ENCODE results near the gene RPIA. TPM values are rescaled to one million over a fixed set of nuclear protein-coding genes. Genes with fewer than 3 reads are reported as not detected.

Gene RPIA
- polyA plus RNA-seq, 3 donors, result 12.4 to 23.1 (median 17.9) TPM

GRCh38 chr2:88751768-88752167 is 60.3 kb downstream of the RPIA start:
- Histone ChIP-seq H4K20me1 (ENCODE audit: insufficient read depth, low read length) (no peaks in the 10 kb centered on the region), H3K9ac (ENCODE audit: insufficient read depth, low read length, poor library complexity, severe bottlenecking) (no peak overlapping the region), H3K4me2 (replicated peaks; ENCODE audit: extremely low read depth, low read length, poor library complexity, severe bottlenecking) (no peak overlapping the region), H3K36me3 (replicated peaks in 1 of 2; ENCODE audit: control insufficient read depth in 1 of 2, insufficient read depth in 2 of 2, low read length in 2 of 2) (peaks cover 42 to 79% of the 10 kb centered on the region in 2 donors), H3K4me1 (ENCODE audit: control insufficient read depth in 1 of 2, insufficient read depth in 2 of 2, low read length in 2 of 2) (no peaks in the 10 kb centered on the region), H3K4me3 (replicated peaks in 1 of 3; ENCODE audit: low read depth in 2 of 3, low read length in 3 of 3) (no peak overlapping the region), H3K27ac (ENCODE audit: low read depth in 1 of 2, low read length in 2 of 2) (no peak overlapping the region), H3K9me3 (replicated peaks in 1 of 2; ENCODE audit: control insufficient read depth in 1 of 2, insufficient read depth in 1 of 2, low read length in 2 of 2) (no peaks in the 10 kb centered on the region), H3K79me2 (ENCODE audit: insufficient read depth, low read length) (no peaks in the 10 kb centered on the region), H2AFZ (ENCODE audit: insufficient read depth, low read depth, low read length, poor library complexity, severe bottlenecking) (no peak overlapping the region), H3K27me3 (ENCODE audit: control insufficient read depth in 2 of 2, insufficient read depth in 2 of 2, low read length in 2 of 2) (no peaks in the 10 kb centered on the region)
- WGBS (ENCODE audit: insufficient coverage), result no CpG with 5 or more reads among the region's 3 CpGs
- no peak for DNase-seq
- intact Hi-C loops (cut with micrococcal nuclease), result no loop called here
- Mint-ChIP-seq H3K4me3 (no peak overlapping the region), H3K27me3 (ENCODE audit: low read depth in 3 of 3) (peaks cover 0 to 1% (median 0%) of the 10 kb centered on the region in 3 donors), H3K9me3 (peaks cover 0 to 1% (median 0%) of the 10 kb centered on the region in 7 donors), H3K36me3 (peaks cover 60 to 70% of the 10 kb centered on the region in 2 donors), H3K4me1 (no peaks in the 10 kb centered on the region), H3K27ac (no peak overlapping the region)
- no peak for TF ChIP-seq CTCF (IDR thresholded peaks at IDR 0.05)

DNA sequence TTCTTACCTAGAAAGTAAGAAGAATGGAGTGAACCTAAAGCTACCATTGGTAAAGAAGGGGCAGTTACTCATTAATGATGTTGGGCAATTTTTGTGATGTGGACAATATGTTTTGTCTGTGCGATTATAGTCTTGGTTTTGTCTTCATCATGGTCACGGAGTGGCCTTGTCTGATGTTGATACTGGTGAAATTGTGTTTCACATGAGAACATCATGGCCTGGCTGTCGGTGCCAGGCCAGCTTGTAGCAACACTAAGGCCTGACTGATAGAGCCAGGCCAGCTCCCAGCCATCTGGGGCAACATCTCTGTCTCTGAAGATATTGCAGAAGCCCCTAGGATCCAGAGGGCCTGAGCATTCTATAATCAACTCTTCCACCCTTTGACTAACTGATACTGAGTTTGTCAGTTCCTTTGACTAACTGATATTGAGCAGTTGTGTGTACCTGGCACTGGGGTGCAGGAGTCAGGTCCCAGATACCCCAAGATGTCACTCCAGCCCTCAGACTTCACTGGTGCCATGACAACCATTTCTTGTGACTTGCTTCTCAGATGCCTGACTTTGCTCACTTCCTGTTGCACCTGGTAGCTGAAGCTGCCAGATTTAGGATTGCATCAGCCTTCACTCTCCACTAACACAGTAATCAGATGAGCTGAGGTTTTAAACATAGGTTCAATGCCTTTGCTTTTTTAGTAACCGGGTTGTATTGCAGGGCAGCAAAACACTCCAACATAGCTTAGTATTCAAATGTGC is 62.5 kb downstream of the RPIA start:
- WGBS (ENCODE audit: insufficient coverage), result 100% methylated on average over 3 of the region's 4 CpGs
- no peaks in the 10 kb centered on the region for H3K4me1 ChIP-seq (ENCODE audit: control insufficient read depth in 1 of 2, insufficient read depth in 2 of 2, low read length in 2 of 2)
- no peaks in the 10 kb centered on the region for H4K20me1 ChIP-seq (ENCODE audit: insufficient read depth, low read length)
- H3K36me3 ChIP-seq (replicated peaks in 1 of 2; ENCODE audit: control insufficient read depth in 1 of 2, insufficient read depth in 2 of 2, low read length in 2 of 2), result peaks cover 28 to 56% of the 10 kb centered on the region in 2 donors
- H3K4me2 ChIP-seq (replicated peaks; ENCODE audit: extremely low read depth, low read length, poor library complexity, severe bottlenecking), result no peak overlapping the region
- no peak overlapping the region for H2AFZ ChIP-seq (ENCODE audit: insufficient read depth, low read depth, low read length, poor library complexity, severe bottlenecking)
- H3K4me3 ChIP-seq (replicated peaks in 1 of 3; ENCODE audit: low read depth in 2 of 3, low read length in 3 of 3), result no peak overlapping the region
- H3K27me3 ChIP-seq (ENCODE audit: control insufficient read depth in 2 of 2, insufficient read depth in 2 of 2, low read length in 2 of 2), result no peaks in the 10 kb centered on the region
- H3K9me3 Mint-ChIP-seq, result peaks cover 0 to 19% (median 17%) of the 10 kb centered on the region in 7 donors
- no peak overlapping the region for H3K9ac ChIP-seq (ENCODE audit: insufficient read depth, low read length, poor library complexity, severe bottlenecking)
- peaks cover 14 to 15% of the 10 kb centered on the region in 2 donors for H3K9me3 ChIP-seq (replicated peaks in 1 of 2; ENCODE audit: control insufficient read depth in 1 of 2, insufficient read depth in 1 of 2, low read length in 2 of 2)
- no peak overlapping the region for H3K4me3 Mint-ChIP-seq
- peaks cover 0 to 1% (median 0%) of the 10 kb centered on the region in 3 donors for H3K27me3 Mint-ChIP-seq (ENCODE audit: low read depth in 3 of 3)
- intact Hi-C loops (cut with micrococcal nuclease), result no loop called here
- H3K36me3 Mint-ChIP-seq, result peaks cover 45 to 55% of the 10 kb centered on the region in 2 donors
- no peak overlapping the region for H3K27ac ChIP-seq (ENCODE audit: low read depth in 1 of 2, low read length in 2 of 2)
- H3K4me1 Mint-ChIP-seq, result no peaks in the 10 kb centered on the region
- no peaks in the 10 kb centered on the region for H3K79me2 ChIP-seq (ENCODE audit: insufficient read depth, low read length)
- peak overlapping the region in 1 of 7 donors; percentile 66 for H3K27ac Mint-ChIP-seq
- TF ChIP-seq CTCF (IDR thresholded peaks at IDR 0.05), result no peak
- DNase-seq, result no peak
